GM06990 (cell line): ENCODE results near the gene CRLF2.

Source experiments
- DNase-seq: peaks from one replicate; pipeline ENCODE4 v3.0.0-alpha.2; 2011; ENCODE audit not compliant: insufficient read length; ENCODE audit errors: extremely low read depth
- H3K27me3 ChIP-seq: replicated peaks from 2 replicates; pipeline ENCODE4 v1.6.0; 2011; ENCODE audit warnings: low read length; ENCODE audit not compliant: control insufficient read depth, insufficient read depth
- H3K36me3 ChIP-seq: 2 replicates; pipeline ENCODE4 v1.5.1; 2011; ENCODE audit warnings: low read length; ENCODE audit not compliant: control insufficient read depth, insufficient read depth
- H3K4me3 ChIP-seq: replicated peaks from 2 replicates; pipeline ENCODE4 v1.5.1; 2011; ENCODE audit warnings: low read depth, mild to moderate bottlenecking, control low read depth, low read length
- CTCF ChIP-seq: IDR thresholded peaks from 2 replicates; pipeline ENCODE4 v1.5.1; 2011; ENCODE audit warnings: low read length, control low read depth, mild to moderate bottlenecking, inconsistent platforms; ENCODE audit not compliant: insufficient read depth, poor library complexity, severe bottlenecking

Gene CRLF2

GRCh38 chrX:1153940-1154339 lies 58.5 kb downstream of the CRLF2 start:
- Histone ChIP-seq H3K27me3 (no peaks in the 10 kb centered on the region), H3K36me3 (no peaks in the 10 kb centered on the region), H3K4me3 (no peak overlapping the region)
- no peak for DNase-seq
- no peak for TF ChIP-seq CTCF

GRCh38 chrX:1152090-1152489 lies 60.4 kb downstream of the CRLF2 start:
- TF ChIP-seq CTCF, result no peak
- no peak for DNase-seq
- no peaks in the 10 kb centered on the region for H3K36me3 ChIP-seq
- no peak overlapping the region for H3K4me3 ChIP-seq
- H3K27me3 ChIP-seq, result no peaks in the 10 kb centered on the region

GRCh38 chrX:1151378-1152077 lies 60.9 kb downstream of the CRLF2 start:
- TF ChIP-seq CTCF, result no peak
- Histone ChIP-seq H3K27me3 (no peaks in the 10 kb centered on the region), H3K4me3 (no peak overlapping the region), H3K36me3 (no peaks in the 10 kb centered on the region)
- no peak for DNase-seq

- no peak overlapping the region for H3K4me3 ChIP-seq
- no peaks in the 10 kb centered on the region for H3K36me3 ChIP-seq
- H3K27me3 ChIP-seq, result no peaks in the 10 kb centered on the region
- no peak for DNase-seq
- TF ChIP-seq CTCF, result no peak
Observed at GRCh38 chrX:1150569-1151347, 61.7 kb downstream of the CRLF2 start.

GRCh38 chrX:1147611-1148515 lies 64.6 kb downstream of the CRLF2 start:
- Histone ChIP-seq H3K36me3 (no peaks in the 10 kb centered on the region), H3K4me3 (no peak overlapping the region), H3K27me3 (no peaks in the 10 kb centered on the region)
- no peak for DNase-seq
- no peak for TF ChIP-seq CTCF
